Stimulated activated CD4-positive, alpha-beta T cell treated with anti-CD3 and anti-CD28 coated beads, Interleukin-2, amount 100 ng/mL, for 4 hours (primary cell): Measurements from ENCODE around the gene DNAH2.
"Not testable (repeated sequence)": the region's sequence is repeated elsewhere in the genome, so short reads cannot be mapped to it uniquely, and the experiment has no call there.

ENCODE experiments used
- DNase-seq: peaks from one replicate; pipeline ENCODE4 v3.0.0-alpha.2; 2020; ENCODE audit warnings: low read depth

Gene DNAH2

GRCh38 chr17:7777017-7777416 is 59.5 kb downstream of the DNAH2 start:
- DNase-seq: no peak

GRCh38 chr17:7780736-7781135 is 63.2 kb downstream of the DNAH2 start:
- DNase-seq: no peak

GRCh38 chr17:7781429-7781828 is 63.9 kb downstream of the DNAH2 start:
- no peak for DNase-seq

GRCh38 chr17:7782240-7782639 is 64.7 kb downstream of the DNAH2 start:
- no peak for DNase-seq

GRCh38 chr17:7786866-7787265 is 69.3 kb downstream of the DNAH2 start:
- DNase-seq: no peak

GRCh38 chr17:7789131-7789530 is 71.6 kb downstream of the DNAH2 start:
- no peak for DNase-seq

- DNase-seq: no peak
These were observed 72.6 kb downstream of the DNAH2 start for GRCh38 chr17:7790150-7790549.

- DNase-seq: no peak
These were observed 75.1 kb downstream of the DNAH2 start for GRCh38 chr17:7792611-7793010.

- no peak for DNase-seq
These were observed 76.6 kb downstream of the DNAH2 start for GRCh38 chr17:7794075-7794663.

GRCh38 chr17:7797976-7798375 is 80.4 kb downstream of the DNAH2 start:
- no peak for DNase-seq

- DNase-seq: no peak
These were observed 81.3 kb downstream of the DNAH2 start for GRCh38 chr17:7798839-7799238.

GRCh38 chr17:7803981-7804380 is 86.4 kb downstream of the DNAH2 start:
- DNase-seq: no peak

- no peak for DNase-seq
These were observed 89.0 kb downstream of the DNAH2 start for GRCh38 chr17:7806587-7806986.

- no peak for DNase-seq
These were observed 89.7 kb downstream of the DNAH2 start for GRCh38 chr17:7807206-7807605.

- DNase-seq: no peak
These were observed 91.7 kb downstream of the DNAH2 start for GRCh38 chr17:7809086-7809790.

- not testable (repeated sequence) for DNase-seq
These were observed 92.3 kb downstream of the DNAH2 start for GRCh38 chr17:7809791-7810343.

GRCh38 chr17:7811251-7811650 is 93.7 kb downstream of the DNAH2 start:
- no peak for DNase-seq

GRCh38 chr17:7814969-7815368 is 97.4 kb downstream of the DNAH2 start:
- DNase-seq: no peak

GRCh38 chr17:7816926-7817642 is 99.5 kb downstream of the DNAH2 start:
- DNase-seq: no peak

- DNase-seq: no peak
These were observed 100.1 kb downstream of the DNAH2 start for GRCh38 chr17:7817643-7817964.

- no peak for DNase-seq
These were observed 100.5 kb downstream of the DNAH2 start for GRCh38 chr17:7818026-7818425.

- no peak for DNase-seq
These were observed 101.5 kb downstream of the DNAH2 start for GRCh38 chr17:7818746-7819645.
